Liver (tissue), 9 donors: ENCODE measurements around the gene MRAP. TPM values are rescaled to one million over a fixed set of nuclear protein-coding genes. Genes with fewer than 3 reads are reported as not detected.

Experiments
- DNase-seq: peaks from one replicate; pipeline ENCODE4 v3.0.0-alpha.2; 2017; ENCODE audit warnings: low spot score
- H3K27ac ChIP-seq, 2 donors: one replicate each; pipeline ENCODE4 v1.7.0; 2013; ENCODE audit warnings: inconsistent platforms in 2 of 2, low read length in 2 of 2, control low read depth in 1 of 2, low read depth in 1 of 2, mild to moderate bottlenecking in 1 of 2
- H3K27me3 ChIP-seq, 4 donors: one replicate each; pipeline versions ENCODE4 v1.6.1 to v1.7.0; 2013; ENCODE audit warnings: low read length in 3 of 4, inconsistent platforms in 1 of 4, mild to moderate bottlenecking in 1 of 4, moderate library complexity in 1 of 4; ENCODE audit not compliant: control insufficient read depth in 4 of 4, insufficient read depth in 4 of 4
- H3K36me3 ChIP-seq, 4 donors: one replicate each; pipeline versions ENCODE4 v1.6.1 to v1.7.0; 2013; ENCODE audit warnings: low read length in 3 of 4, mild to moderate bottlenecking in 3 of 4, low read depth in 1 of 4, moderate library complexity in 1 of 4; ENCODE audit not compliant: control insufficient read depth in 4 of 4, insufficient read depth in 3 of 4
- H3K4me1 ChIP-seq, 4 donors: one replicate each; pipeline versions ENCODE4 v1.6.1 to v1.7.0; 2013; ENCODE audit warnings: low read length in 3 of 4, mild to moderate bottlenecking in 3 of 4, moderate library complexity in 1 of 4; ENCODE audit not compliant: control insufficient read depth in 4 of 4, insufficient read depth in 4 of 4
- H3K4me3 ChIP-seq, 3 donors: one replicate each; pipeline versions ENCODE4 v1.6.1 to v1.7.0; 2013; ENCODE audit warnings: low read length in 3 of 3, control low read depth in 1 of 3, low read depth in 1 of 3, mild to moderate bottlenecking in 1 of 3
- H3K9ac ChIP-seq, 2 donors: one replicate each; pipeline ENCODE4 v1.7.0; 2013; ENCODE audit warnings: low read length in 2 of 2, mild to moderate bottlenecking in 2 of 2, moderate library complexity in 2 of 2, control low read depth in 1 of 2, low read depth in 1 of 2
- H3K9me3 ChIP-seq, 4 donors: one replicate each; pipeline versions ENCODE4 v1.6.1 to v1.7.0; 2013; ENCODE audit warnings: low read length in 3 of 4; ENCODE audit not compliant: control insufficient read depth in 4 of 4
- ATF3 ChIP-seq: IDR thresholded peaks from 2 replicates; pipeline ENCODE4 v1.6.1; 2016; ENCODE audit warnings: antibody characterized with exemption
- CTCF ChIP-seq: fragments of 150-350 bp; IDR thresholded peaks from 2 replicates; pipeline ENCODE4 v1.5.1; 2017; ENCODE audit warnings: improper control_type of control experiment, low read depth, low read length; ENCODE audit not compliant: missing input control
- EGR1 ChIP-seq, 2 donors: IDR thresholded peaks; 2 replicates each; pipeline ENCODE4 v1.6.1; 2016 to 2018; ENCODE audit warnings: antibody characterized with exemption in 2 of 2, low read depth in 2 of 2
- FOXA1 ChIP-seq: IDR thresholded peaks from 2 replicates; pipeline ENCODE4 v1.6.1; 2016; ENCODE audit warnings: antibody characterized with exemption
- FOXA2 ChIP-seq: IDR thresholded peaks from 2 replicates; pipeline ENCODE4 v1.6.1; 2016; ENCODE audit warnings: antibody characterized with exemption
- GABPA ChIP-seq, 2 donors: IDR thresholded peaks in 1 of 2; conservative IDR thresholded peaks in 1 of 2; 2 replicates each; pipeline ENCODE4 v1.6.1; 2016; ENCODE audit warnings: antibody characterized with exemption in 2 of 2, mild to moderate bottlenecking in 1 of 2, moderate library complexity in 1 of 2
- HNF4G ChIP-seq: IDR thresholded peaks from 2 replicates; pipeline ENCODE4 v1.6.1; 2016; ENCODE audit warnings: antibody characterized with exemption
- JUND ChIP-seq, 2 donors: IDR thresholded peaks; 2 replicates each; pipeline ENCODE4 v1.6.1; 2016; ENCODE audit warnings: antibody characterized with exemption in 2 of 2
- MAX ChIP-seq: IDR thresholded peaks from 2 replicates; pipeline ENCODE4 v1.6.1; 2016; ENCODE audit warnings: antibody characterized with exemption
- NR2F2 ChIP-seq: IDR thresholded peaks from 2 replicates; pipeline ENCODE4 v1.6.1; 2016; ENCODE audit warnings: antibody characterized with exemption
- RAD21 ChIP-seq, 2 donors: IDR thresholded peaks; 2 replicates each; pipeline ENCODE4 v1.6.1; 2016; ENCODE audit warnings: antibody characterized with exemption in 2 of 2, mild to moderate bottlenecking in 2 of 2
- REST ChIP-seq: IDR thresholded peaks from 2 replicates; pipeline ENCODE4 v1.6.1; 2016; ENCODE audit warnings: antibody characterized with exemption, mild to moderate bottlenecking
- RXRA ChIP-seq, 2 donors: IDR thresholded peaks; 2 replicates each; pipeline ENCODE4 v1.6.1; 2017 to 2018; ENCODE audit warnings: antibody characterized with exemption in 2 of 2, mild to moderate bottlenecking in 1 of 2
- SP1 ChIP-seq: IDR thresholded peaks from 2 replicates; pipeline ENCODE4 v1.6.1; 2018; ENCODE audit warnings: antibody characterized with exemption, mild to moderate bottlenecking
- TAF1 ChIP-seq: conservative IDR thresholded peaks from 2 replicates; pipeline ENCODE4 v1.6.1; 2016; ENCODE audit warnings: antibody characterized with exemption, mild to moderate bottlenecking
- YY1 ChIP-seq: IDR thresholded peaks from 2 replicates; pipeline ENCODE4 v1.6.1; 2016; ENCODE audit warnings: antibody characterized with exemption, mild to moderate bottlenecking
- ZBTB33 ChIP-seq: IDR thresholded peaks from 2 replicates; pipeline ENCODE4 v1.6.1; 2016; ENCODE audit warnings: antibody characterized with exemption
- WGBS: extraction: QIAGEN DNeasy Blood & Tissue Kit; methylation state at CpG from one replicate; pipeline ENCODE4 v1.1.7; 2013; 5-methylcytosine and 5-hydroxymethylcytosine counted together
- polyA plus RNA-seq, 2 donors: library from polyadenylated mRNA; stranded (reverse) in 1 of 2; unstranded in 1 of 2; fragments of 200-250 nt in 1 of 2; fragments of >200 nt in 1 of 2; fragmentation: Nextera tagmentation in 1 of 2; extraction: Ambion mirVana in 1 of 2; gene quantifications; one replicate each; pipeline versions ENCODE4 v1.2.1 to v1.2.3, GENCODE V29; 2013 to 2015
- total RNA-seq, 2 donors: library from RNA; depleted of rRNA; stranded (reverse); fragments of >200 nt; gene quantifications; one replicate each; pipeline ENCODE4 v1.2.3, GENCODE V29; 2014
- donor health status: healthy.
- donor health status: healthy.
- donor health status: healthy.
- donor health status: healthy.
- donor health status: healthy.

Gene MRAP
- total and polyA plus RNA-seq, 4 donors = 0.17 to 0.79 TPM; not detected in 2

- Histone ChIP-seq H3K36me3 (peaks cover 9 to 59% (median 32%) of the 10 kb centered on the region in 4 donors), H3K27ac (no peak overlapping the region), H3K4me1 (no peaks in the 10 kb centered on the region), H3K27me3 (no peaks in the 10 kb centered on the region), H3K4me3 (no peak overlapping the region), H3K9me3 (no peaks in the 10 kb centered on the region), H3K9ac (no peak overlapping the region)
- TF ChIP-seq ATF3 = no peak
- no peak for TF ChIP-seq SP1
- no peak for TF ChIP-seq JUND (IDR thresholded peaks at IDR 0.05)
- TF ChIP-seq GABPA (IDR thresholded peaks at IDR 0.05 in 1 of 2, conservative IDR thresholded peaks at IDR 0.05 in 1 of 2) = no peak
- no peak for TF ChIP-seq CTCF
- no peak for TF ChIP-seq FOXA2
- no peak for DNase-seq
- over 99% methylated on average over 4 of the region's 4 CpGs for WGBS
These were observed 32.2 kb downstream of the MRAP start for GRCh38 chr21:32330784-32331311.

GRCh38 chr21:32331444-32332305 is 33.0 kb downstream of the MRAP start:
- Histone ChIP-seq H3K27ac (no peak overlapping the region), H3K9me3 (no peaks in the 10 kb centered on the region), H3K4me1 (no peaks in the 10 kb centered on the region), H3K27me3 (no peaks in the 10 kb centered on the region), H3K4me3 (no peak overlapping the region), H3K36me3 (peaks cover 10 to 60% (median 36%) of the 10 kb centered on the region in 4 donors), H3K9ac (no peak overlapping the region)
- WGBS = 98% methylated on average over 9 of the region's 9 CpGs
- no peak for TF ChIP-seq JUND (IDR thresholded peaks at IDR 0.05)
- no peak for TF ChIP-seq SP1
- TF ChIP-seq HNF4G = no peak
- TF ChIP-seq CTCF = no peak
- no peak for TF ChIP-seq EGR1 (IDR thresholded peaks at IDR 0.05; ENCODE audit: low read depth in 2 of 2)
- no peak for TF ChIP-seq REST
- no peak for TF ChIP-seq YY1
- TF ChIP-seq RXRA (IDR thresholded peaks at IDR 0.05) = no peak
- no peak for TF ChIP-seq GABPA (IDR thresholded peaks at IDR 0.05 in 1 of 2, conservative IDR thresholded peaks at IDR 0.05 in 1 of 2)
- no peak for TF ChIP-seq NR2F2
- TF ChIP-seq ZBTB33 = no peak
- TF ChIP-seq FOXA2 = no peak
- no peak for TF ChIP-seq RAD21 (IDR thresholded peaks at IDR 0.05)
- TF ChIP-seq TAF1 = no peak
- no peak for TF ChIP-seq FOXA1
- TF ChIP-seq ATF3 = no peak
- no peak for TF ChIP-seq MAX
- DNase-seq = no peak
